IMR-90 (cell line): ENCODE data around the gene PCBP3.

Experiments used
- BHLHE40 ChIP-seq: fragments of 150-350 bp; IDR thresholded peaks from 2 replicates; pipeline ENCODE4 v1.6.1; 2016; ENCODE audit warnings: mild to moderate bottlenecking, low read depth, low read length
- CEBPB ChIP-seq: IDR thresholded peaks from 2 replicates; pipeline ENCODE4 v1.6.1; 2012; ENCODE audit warnings: low read depth, low read length, improper control_type of control experiment
- MAFK ChIP-seq: IDR thresholded peaks from 2 replicates; pipeline ENCODE4 v1.6.1; 2012; ENCODE audit warnings: low read depth, low read length, improper control_type of control experiment
- MAZ ChIP-seq: IDR thresholded peaks from 2 replicates; pipeline ENCODE4 v1.6.1; 2012; ENCODE audit warnings: low read depth, mild to moderate bottlenecking, low read length, improper control_type of control experiment, moderate library complexity, borderline replicate concordance
- MXI1 ChIP-seq: IDR thresholded peaks from 2 replicates; pipeline ENCODE4 v1.6.1; 2012; ENCODE audit warnings: low read depth, mild to moderate bottlenecking, low read length, moderate library complexity, borderline replicate concordance
- NFE2L2 ChIP-seq: fragments of 150-350 bp; IDR thresholded peaks from 2 replicates; pipeline ENCODE4 v1.6.1; 2016; ENCODE audit warnings: low read depth, mild to moderate bottlenecking, low read length
- POLR2A ChIP-seq: IDR thresholded peaks from 2 replicates; pipeline ENCODE4 v1.6.1; 2012; ENCODE audit warnings: mild to moderate bottlenecking, low read depth, low read length
- RAD21 ChIP-seq: IDR thresholded peaks from 2 replicates; pipeline ENCODE4 v1.6.1; 2012; ENCODE audit warnings: low read length, improper control_type of control experiment
- RFX5 ChIP-seq: IDR thresholded peaks from 2 replicates; pipeline ENCODE4 v1.8.0; 2012; ENCODE audit warnings: low read depth, mild to moderate bottlenecking, low read length, moderate library complexity
- TF ChIP-seq, protein P1 (sequence below): conservative IDR thresholded peaks from 2 replicates; pipeline ENCODE4 v1.5.1; 2012; ENCODE audit warnings: mild to moderate bottlenecking, low read depth, low read length, improper control_type of control experiment
- TF ChIP-seq, protein P2 (sequence below): fragments of 150-350 bp; IDR thresholded peaks from 2 replicates; pipeline ENCODE4 v1.6.1; 2017; ENCODE audit warnings: mild to moderate bottlenecking, antibody characterized with exemption, low read length, low read depth

- TF ChIP-seq, protein P1, sequence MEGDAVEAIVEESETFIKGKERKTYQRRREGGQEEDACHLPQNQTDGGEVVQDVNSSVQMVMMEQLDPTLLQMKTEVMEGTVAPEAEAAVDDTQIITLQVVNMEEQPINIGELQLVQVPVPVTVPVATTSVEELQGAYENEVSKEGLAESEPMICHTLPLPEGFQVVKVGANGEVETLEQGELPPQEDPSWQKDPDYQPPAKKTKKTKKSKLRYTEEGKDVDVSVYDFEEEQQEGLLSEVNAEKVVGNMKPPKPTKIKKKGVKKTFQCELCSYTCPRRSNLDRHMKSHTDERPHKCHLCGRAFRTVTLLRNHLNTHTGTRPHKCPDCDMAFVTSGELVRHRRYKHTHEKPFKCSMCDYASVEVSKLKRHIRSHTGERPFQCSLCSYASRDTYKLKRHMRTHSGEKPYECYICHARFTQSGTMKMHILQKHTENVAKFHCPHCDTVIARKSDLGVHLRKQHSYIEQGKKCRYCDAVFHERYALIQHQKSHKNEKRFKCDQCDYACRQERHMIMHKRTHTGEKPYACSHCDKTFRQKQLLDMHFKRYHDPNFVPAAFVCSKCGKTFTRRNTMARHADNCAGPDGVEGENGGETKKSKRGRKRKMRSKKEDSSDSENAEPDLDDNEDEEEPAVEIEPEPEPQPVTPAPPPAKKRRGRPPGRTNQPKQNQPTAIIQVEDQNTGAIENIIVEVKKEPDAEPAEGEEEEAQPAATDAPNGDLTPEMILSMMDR, result no peak
- TF ChIP-seq RFX5 (no peak), POLR2A (no peak), CEBPB (no peak), MXI1 (no peak), NFE2L2 (no peak), BHLHE40 (no peak), MAFK (no peak), MAZ (no peak), RAD21 (no peak)
- TF ChIP-seq, protein P2, sequence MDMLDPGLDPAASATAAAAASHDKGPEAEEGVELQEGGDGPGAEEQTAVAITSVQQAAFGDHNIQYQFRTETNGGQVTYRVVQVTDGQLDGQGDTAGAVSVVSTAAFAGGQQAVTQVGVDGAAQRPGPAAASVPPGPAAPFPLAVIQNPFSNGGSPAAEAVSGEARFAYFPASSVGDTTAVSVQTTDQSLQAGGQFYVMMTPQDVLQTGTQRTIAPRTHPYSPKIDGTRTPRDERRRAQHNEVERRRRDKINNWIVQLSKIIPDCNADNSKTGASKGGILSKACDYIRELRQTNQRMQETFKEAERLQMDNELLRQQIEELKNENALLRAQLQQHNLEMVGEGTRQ, result no peak
Observed at GRCh38 chr21:45949928-45950739, 306.6 kb downstream of the PCBP3 start.
